GM12878 (cell line): ENCODE results near the gene GMPR2. TPM values are rescaled to one million over a fixed set of nuclear protein-coding genes. Genes with fewer than 3 reads are reported as not detected.

Experiments used
- ATAC-seq: fragments of 200-7000 bp; cut with Tn5 transposase; 3 replicates; pipeline ENCODE4 v1.9.1; 2020; ENCODE audit warnings: mild to moderate bottlenecking, moderate library complexity
- BruUV-seq: library from RNA; stranded (reverse); fragments of 400-500 nt; replicated peaks from 2 replicates; lab custom pipeline; 2021; lab: Mats Ljungman, UMichigan
- CTCF ChIA-PET: fragments of 300-600 bp; sonication (Branson Sonifier 250); formaldehyde crosslinking; extraction: SDS; loops from one replicate; lab custom pipeline; 2021; ENCODE audit warnings: inconsistent platforms; lab: Yijun Ruan, JAX
- POLR2A ChIA-PET: fragments of 350-600 bp; formaldehyde crosslinking; extraction: SDS; loops from one replicate; lab custom pipeline; 2021; ENCODE audit warnings: inconsistent platforms; lab: Charles Lee
- RAD21 ChIA-PET: fragments of 300-600 bp; sonication (Branson Sonifier 250); formaldehyde crosslinking; loops from one replicate; lab custom pipeline; 2023; ENCODE audit warnings: antibody characterized with exemption; ENCODE audit not compliant: unreplicated experiment; lab: Charles Lee
- SMC1A ChIA-PET: fragments of 300-600 bp; sonication (Branson Sonifier 250); formaldehyde crosslinking; loops from one replicate; lab custom pipeline; 2023; ENCODE audit not compliant: unreplicated experiment, uncharacterized antibody; lab: Charles Lee
- DNase-seq: peaks from one replicate; pipeline ENCODE4 v3.0.0-alpha.2; 2011; ENCODE audit warnings: low read depth, low spot score
- FAIRE-seq: peaks from 3 replicates; lab custom pipeline; 2011; peaks lifted over from hg19 to GRCh38; lab: Jason Lieb, UNC
- H2AFZ ChIP-seq: 2 replicates; pipeline ENCODE4 v1.6.0; 2011; ENCODE audit warnings: low read depth, low read length, control low read depth; ENCODE audit not compliant: control insufficient read depth
- H3K27ac ChIP-seq: 2 replicates; pipeline ENCODE4 v1.5.1; 2011; ENCODE audit warnings: control low read depth; ENCODE audit not compliant: control insufficient read depth, insufficient read depth
- H3K27me3 ChIP-seq, 2 experiments: replicated peaks in 1 of 2; 2 replicates each; pipeline versions ENCODE4 v1.6.0 to v1.6.1; 2011; ENCODE audit warnings: low read length in 1 of 2; ENCODE audit not compliant: control insufficient read depth in 2 of 2, insufficient read depth in 2 of 2
- H3K36me3 ChIP-seq, 2 experiments: 2 replicates each; pipeline ENCODE4 v1.5.1; 2011; ENCODE audit warnings: low read length in 1 of 2; ENCODE audit not compliant: control insufficient read depth in 2 of 2, insufficient read depth in 2 of 2
- H3K4me1 ChIP-seq: 2 replicates; pipeline ENCODE4 v1.6.1; 2011; ENCODE audit warnings: mild to moderate bottlenecking, low read length, moderate library complexity, mixed read lengths; ENCODE audit not compliant: control insufficient read depth, insufficient read depth
- H3K4me2 ChIP-seq: 2 replicates; pipeline ENCODE4 v1.6.0; 2011; ENCODE audit warnings: control low read depth; ENCODE audit not compliant: control insufficient read depth, insufficient read depth
- H3K4me3 ChIP-seq: fragments of 200-600 bp; sonication (generic); 2 replicates; pipeline ENCODE4 v1.5.1; 2016
- H3K79me2 ChIP-seq: 2 replicates; pipeline ENCODE4 v1.6.0; 2011; ENCODE audit warnings: low read length; ENCODE audit not compliant: control insufficient read depth, insufficient read depth
- H3K9ac ChIP-seq: 2 replicates; pipeline ENCODE4 v1.8.0; 2011; ENCODE audit warnings: low read length, control low read depth, mixed read lengths; ENCODE audit not compliant: control insufficient read depth, insufficient read depth
- H3K9me3 ChIP-seq: replicated peaks from 3 replicates; pipeline ENCODE4 v1.5.1; 2011; ENCODE audit warnings: mild to moderate bottlenecking, low read length; ENCODE audit not compliant: control insufficient read depth, insufficient read depth
- H4K20me1 ChIP-seq: 2 replicates; pipeline ENCODE4 v1.6.0; 2011; ENCODE audit not compliant: control insufficient read depth, insufficient read depth
- ATF7 ChIP-seq: fragments of 450-650 bp; IDR thresholded peaks from 2 replicates; pipeline ENCODE4 v1.6.1; 2016; ENCODE audit warnings: low read depth, mild to moderate bottlenecking
- BHLHE40 ChIP-seq, 2 experiments: fragments of 450-650 bp in 1 of 2; IDR thresholded peaks; 2 replicates each; pipeline ENCODE4 v1.6.1; 2011 to 2017; ENCODE audit warnings: low read depth in 2 of 2, borderline replicate concordance in 1 of 2, improper control_type of control experiment in 1 of 2, low read length in 1 of 2, mild to moderate bottlenecking in 1 of 2
- FOXM1 ChIP-seq: IDR thresholded peaks from 2 replicates; pipeline ENCODE4 v1.6.1; 2012; ENCODE audit warnings: low read depth, mild to moderate bottlenecking, inconsistent platforms, low read length, moderate library complexity
- NFXL1 ChIP-seq: fragments of 450-650 bp; IDR thresholded peaks from 2 replicates; pipeline ENCODE4 v1.6.1; 2017; ENCODE audit warnings: antibody characterized with exemption, mild to moderate bottlenecking, borderline replicate concordance
- RFX5 ChIP-seq: IDR thresholded peaks from 2 replicates; pipeline ENCODE4 v1.6.1; 2011; ENCODE audit warnings: low read depth, low read length, improper control_type of control experiment
- WGBS: methylation state at CpG from one replicate; pipeline ENCODE4 v1.1.6; 2016; ENCODE audit warnings: low lambda C conversion rate; ENCODE audit not compliant: insufficient replicate concordance, insufficient coverage; ENCODE audit errors: missing lambda C conversion rate; 5-methylcytosine and 5-hydroxymethylcytosine counted together
- in situ Hi-C: fragments of 300-500 bp; cut with MboI; formaldehyde crosslinking; loops from 9 replicates; pipeline ENCODE4 v1.14.3; 2018; ENCODE audit warnings: mixed read lengths
- intact Hi-C: fragments of 100-400 bp; cut with micrococcal nuclease; formaldehyde crosslinking; loops from one replicate; pipeline ENCODE4 v1.14.2; 2022; ENCODE audit not compliant: unreplicated experiment
- polyA plus RNA-seq, 11 experiments: library from polyadenylated mRNA; depleted of rRNA in 4 of 11; unstranded in 6 of 11; stranded (reverse) in 5 of 11; fragments of >200 nt; fragmentation: Nextera tagmentation in 4 of 11; fragmentation: Illumina TruSeq in 1 of 11; extraction: Ambion mirVana in 4 of 11; extraction: Trizol in 1 of 11; gene quantifications; 1 replicate in 1 of 11; 2 replicates in 10 of 11; pipeline versions ENCODE4 v1.2.1 to v1.2.3, GENCODE V29; 2011 to 2016; ENCODE audit warnings: inconsistent platforms in 2 of 11, missing spikeins in 2 of 11, low read depth in 1 of 11
- total RNA-seq, 4 experiments: library from RNA; depleted of rRNA in 3 of 4; stranded (reverse); fragments of >200 nt in 3 of 4; fragmentation: Illumina TruSeq in 1 of 4; extraction: Trizol in 1 of 4; gene quantifications; 2 replicates each; pipeline versions ENCODE4 v1.2.1 to v1.2.3, GENCODE V29; 2013 to 2021

Gene GMPR2
- total and polyA plus RNA-seq, 10 of the 15 experiments (the other 5 are each of a cell fraction or from before 2014, with no cell fraction given), result 55.1 to 80.3 (median 61.5) TPM

GRCh38 chr14:24279301-24280186 is 46.8 kb downstream of the GMPR2 start (continued):
- peak; percentile 13; the same call in 1 of the 2 replicates for TF ChIP-seq ATF7

- in situ Hi-C loops, result no loop called here
Observed at GRCh38 chr14:24280797-24281460, 48.2 kb downstream of the GMPR2 start.

More at GRCh38 chr14:24280797-24281460, 48.2 kb downstream of the GMPR2 start:
- intact Hi-C loops, result no loop called here
- POLR2A ChIA-PET, result interaction anchor here (1.1 to 3.0 kb wide), 10 partner anchors 9 to 39 kb away, joined by 3 to 15 read pairs (median 6); partner anchors contain the start of genes RABGGTA and TINF2
- TF ChIP-seq BHLHE40 (IDR thresholded peaks at IDR 0.05; ENCODE audit: borderline replicate concordance in 1 of 2, low read depth in 2 of 2, low read length in 1 of 2) (no peak), FOXM1 (no peak), NFXL1 (no peak), RFX5 (no peak)
- H3K79me2 ChIP-seq, result no peaks in the 10 kb centered on the region; the same call in 1 of the 2 replicates
- no peak for FAIRE-seq
- BruUV-seq, result no TSS peak
- H3K9me3 ChIP-seq, result no peaks in the 10 kb centered on the region; the same call in 2 of the 3 replicates
- H3K4me1 ChIP-seq, result peaks cover 36% of the 10 kb centered on the region
- H3K4me2 ChIP-seq, result no peak overlapping the region
- no peak overlapping the region for H3K9ac ChIP-seq
- H4K20me1 ChIP-seq, result no peaks in the 10 kb centered on the region
- SMC1A ChIA-PET, result interaction anchor here (2.9 to 11.8 kb wide), 2 partner anchors 9 to 16 kb away, joined by 18 to 115 read pairs; partner anchors contain the start of genes DHRS1 and NOP9
- ATAC-seq, result no peak
- RAD21 ChIA-PET, result interaction anchor here (0.5 to 4.8 kb wide), 8 partner anchors 8 to 38 kb away, joined by 3 to 34 read pairs (median 14); partner anchors contain the start of genes CIDEB, RABGGTA and TINF2
- no peak overlapping the region for H3K4me3 ChIP-seq
- no peak overlapping the region for H2AFZ ChIP-seq
- H3K27me3 ChIP-seq, result no peaks in the 10 kb centered on the region
- H3K27ac ChIP-seq, result no peak overlapping the region
- DNase-seq, result no peak
- 100% methylated on average over 6 of the region's 6 CpGs for WGBS
- H3K36me3 ChIP-seq, result no peaks in the 10 kb centered on the region
- CTCF ChIA-PET, result interaction anchor here (0.9 to 17.1 kb wide), 7 partner anchors 10 to 78 kb away, joined by 3 to 269 read pairs (median 20); partner anchors contain the start of genes CHMP4A, CIDEB, DHRS1 and MDP1
